Ishikawa (cell line): ENCODE measurements around the gene FGF14.

Experiments
- CEBPB ChIP-seq: IDR thresholded peaks from 2 replicates; pipeline ENCODE4 v1.6.1; 2012
- CREB1 ChIP-seq: IDR thresholded peaks from 2 replicates; pipeline ENCODE4 v1.6.1; 2012; ENCODE audit warnings: low read depth
- EGR1 ChIP-seq: IDR thresholded peaks from 2 replicates; pipeline ENCODE4 v1.6.1; 2012
- EP300 ChIP-seq: IDR thresholded peaks from 2 replicates; pipeline ENCODE4 v1.6.1; 2012; ENCODE audit warnings: borderline replicate concordance
- FOXM1 ChIP-seq: IDR thresholded peaks from 2 replicates; pipeline ENCODE4 v1.6.1; 2012; ENCODE audit warnings: low read depth, borderline replicate concordance
- NFIC ChIP-seq: IDR thresholded peaks from 2 replicates; pipeline ENCODE4 v1.6.1; 2012
- RAD21 ChIP-seq: IDR thresholded peaks from 2 replicates; pipeline ENCODE4 v1.6.1; 2012; ENCODE audit warnings: low read depth
- REST ChIP-seq: IDR thresholded peaks from 2 replicates; pipeline ENCODE4 v1.6.1; 2012; ENCODE audit warnings: low read depth, mild to moderate bottlenecking
- TAF1 ChIP-seq: IDR thresholded peaks from 2 replicates; pipeline ENCODE4 v1.6.1; 2012; ENCODE audit warnings: low read depth, mild to moderate bottlenecking
- TCF12 ChIP-seq: IDR thresholded peaks from 2 replicates; pipeline ENCODE4 v1.6.1; 2012; ENCODE audit warnings: low read depth
- TEAD4 ChIP-seq: IDR thresholded peaks from 2 replicates; pipeline ENCODE4 v1.6.1; 2012
- USF1 ChIP-seq: IDR thresholded peaks from 2 replicates; pipeline ENCODE4 v1.6.1; 2012
- YY1 ChIP-seq: IDR thresholded peaks from 2 replicates; pipeline ENCODE4 v1.6.1; 2012; ENCODE audit warnings: low read depth
- ZBTB7A ChIP-seq: IDR thresholded peaks from 2 replicates; pipeline ENCODE4 v1.6.1; 2012; ENCODE audit warnings: low read depth
- TF ChIP-seq, protein P1 (sequence below): IDR thresholded peaks from 2 replicates; pipeline ENCODE4 v1.6.1; 2012

The FGF14 gene

DNA sequence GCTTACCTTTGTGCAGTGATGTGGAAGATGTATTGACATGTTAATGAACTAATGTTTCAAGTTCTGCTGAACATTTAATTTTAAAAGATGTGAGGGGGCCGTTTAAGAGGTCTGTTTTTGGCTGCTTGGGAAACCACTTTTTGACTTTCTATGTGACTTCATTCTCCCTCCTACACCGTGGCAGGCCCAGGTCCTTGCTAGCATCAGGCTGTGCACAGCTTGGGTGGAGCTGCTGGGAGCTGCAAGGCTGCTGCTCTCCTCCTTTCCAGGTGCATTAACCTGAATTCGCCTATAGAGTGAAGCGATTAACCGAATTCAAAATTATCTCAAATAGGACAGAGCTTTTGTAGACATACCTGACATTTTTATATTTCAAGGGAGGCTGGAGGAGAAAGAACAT lies 249.1 kb downstream of the FGF14 start:
- TF ChIP-seq TEAD4, result no peak
- no peak for TF ChIP-seq ZBTB7A

DNA sequence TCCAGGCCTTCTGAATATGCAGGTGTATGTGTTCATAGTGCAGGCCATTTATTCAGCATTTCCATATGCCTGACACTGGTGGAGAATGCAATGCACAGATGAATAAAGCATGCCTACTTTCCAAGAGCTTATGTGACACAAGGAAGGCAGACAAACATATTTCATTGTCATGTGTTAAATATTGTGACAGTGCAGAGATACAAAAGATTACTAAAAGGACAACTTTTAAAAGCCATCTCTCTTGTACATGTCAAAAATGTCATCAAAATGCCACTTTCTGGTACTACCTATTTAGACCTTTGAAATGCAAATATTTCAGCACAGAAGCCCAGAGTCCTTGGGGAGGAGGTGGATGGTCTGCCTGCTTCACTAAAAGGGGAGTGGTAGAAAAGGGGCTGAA lies 254.5 kb downstream of the FGF14 start:
- no peak for TF ChIP-seq USF1
- no peak for TF ChIP-seq NFIC
- TF ChIP-seq, protein P1, sequence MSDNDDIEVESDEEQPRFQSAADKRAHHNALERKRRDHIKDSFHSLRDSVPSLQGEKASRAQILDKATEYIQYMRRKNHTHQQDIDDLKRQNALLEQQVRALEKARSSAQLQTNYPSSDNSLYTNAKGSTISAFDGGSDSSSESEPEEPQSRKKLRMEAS, result no peak
- no peak for TF ChIP-seq TCF12
- TF ChIP-seq EP300, result no peak

GRCh38 chr13:102145750-102146149 lies 256.1 kb downstream of the FGF14 start:
- TF ChIP-seq EGR1 (no peak), TCF12 (no peak), TAF1 (no peak), CEBPB (no peak), EP300 (no peak), NFIC (no peak), RAD21 (no peak), REST (no peak), TEAD4 (no peak)
- TF ChIP-seq, protein P1, result no peak

- TF ChIP-seq FOXM1 (no peak), CREB1 (no peak), NFIC (no peak), REST (no peak), TEAD4 (no peak)
- TF ChIP-seq, protein P1, result no peak
These were observed 259.4 kb downstream of the FGF14 start for GRCh38 chr13:102142473-102142826.

DNA sequence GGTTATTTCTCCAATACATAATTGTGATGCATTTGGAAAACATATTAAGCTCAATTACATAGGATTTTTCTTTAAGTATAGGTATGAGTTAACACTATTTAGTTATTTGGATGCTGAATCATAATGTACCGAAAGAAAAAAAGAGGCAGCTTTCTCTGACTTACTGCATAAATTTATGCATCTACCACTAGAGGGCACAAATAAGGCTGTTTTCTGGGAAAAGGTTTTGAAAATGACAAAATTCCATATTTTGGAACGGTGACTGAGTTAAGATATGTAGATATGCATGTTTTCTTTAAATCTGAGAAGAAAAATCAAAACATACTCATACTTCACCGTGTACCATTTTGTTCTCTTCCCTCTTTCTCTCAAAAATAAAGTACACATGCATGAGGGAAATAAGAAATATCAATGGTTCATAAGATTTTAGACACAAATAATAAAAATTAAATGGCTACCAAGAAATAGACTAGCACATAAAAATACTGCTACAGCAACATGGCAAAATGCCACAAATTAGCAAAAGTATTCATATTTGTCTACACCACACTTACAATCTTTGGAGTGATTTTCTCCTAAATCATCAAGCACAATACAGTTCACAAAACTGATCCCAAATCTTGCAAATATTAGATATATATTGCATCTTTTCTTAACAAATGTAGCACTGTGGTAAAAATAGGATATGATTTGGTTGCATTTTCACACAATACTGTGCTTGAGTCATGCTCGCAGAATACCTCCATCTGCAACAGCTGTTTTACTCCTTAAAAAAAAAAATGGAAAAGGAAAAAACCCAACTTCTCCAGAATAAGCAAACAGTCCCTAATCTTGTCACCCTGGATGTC lies 260.0 kb downstream of the FGF14 start:
- peak; percentile 42 for TF ChIP-seq RAD21
- no peak for TF ChIP-seq TCF12

GRCh38 chr13:102139626-102140025 lies 262.2 kb downstream of the FGF14 start:
- TF ChIP-seq YY1 (no peak), CREB1 (no peak), FOXM1 (no peak), ZBTB7A (no peak), NFIC (no peak), EGR1 (no peak), USF1 (no peak), RAD21 (no peak), EP300 (no peak), TAF1 (no peak), TCF12 (no peak)
- TF ChIP-seq, protein P1, result no peak
